Thyroid gland (tissue), 4 donors: ENCODE results near the gene AP2B1. TPM values are rescaled to one million over a fixed set of nuclear protein-coding genes. Genes with fewer than 3 reads are reported as not detected.
"Not testable (repeated sequence)": the region's sequence is repeated elsewhere in the genome, so short reads cannot be mapped to it uniquely, and the experiment has no call there.

Experiments used
- DNase-seq, 2 donors: peaks; one replicate each; pipeline ENCODE4 v3.0.0-alpha.2; 2019
- H3K27ac ChIP-seq, 3 donors: fragments of 200-600 bp; sonication (generic); 1 replicate in 2 of 3; 2 replicates in 1 of 3; pipeline ENCODE4 v1.5.1; 2016 to 2019; ENCODE audit warnings: mild to moderate bottlenecking in 1 of 3, moderate library complexity in 1 of 3
- H3K27me3 ChIP-seq: fragments of 200-600 bp; sonication (generic); one replicate; pipeline ENCODE4 v1.5.1; 2019
- H3K36me3 ChIP-seq, 2 donors: fragments of 200-600 bp; sonication (generic); one replicate each; pipeline ENCODE4 v1.5.1; 2016 to 2019
- H3K4me1 ChIP-seq, 2 donors: fragments of 200-600 bp; sonication (generic); one replicate each; pipeline ENCODE4 v1.5.1; 2017 to 2019
- H3K4me3 ChIP-seq, 3 donors: fragments of 200-600 bp; sonication (generic); replicated peaks in 1 of 3; 1 replicate in 2 of 3; 2 replicates in 1 of 3; pipeline ENCODE4 v1.5.1; 2016; ENCODE audit warnings: mild to moderate bottlenecking in 1 of 3
- H3K9me3 ChIP-seq: fragments of 200-600 bp; sonication (generic); one replicate; pipeline ENCODE4 v1.5.1; 2017
- POLR2A ChIP-seq, 2 donors: fragments of 450-650 bp; IDR thresholded peaks; one replicate each; pipeline ENCODE4 v1.6.1; 2017; ENCODE audit warnings: antibody characterized with exemption in 2 of 2, mild to moderate bottlenecking in 2 of 2, moderate library complexity in 1 of 2
- WGBS, 2 donors: methylation state at CpG; one replicate each; pipeline ENCODE4 v1.1.5; 2017; 5-methylcytosine and 5-hydroxymethylcytosine counted together
- intact Hi-C: fragments of 100-400 bp; cut with DNase I; formaldehyde crosslinking; loops from one replicate; pipeline ENCODE4 v1.15.1; 2023
- total RNA-seq, 4 donors: library from RNA; depleted of rRNA; stranded (reverse); fragments of >200 nt; gene quantifications; one replicate each; pipeline ENCODE4 v1.2.3, GENCODE V29; 2016
- TF ChIP-seq, protein P1 (sequence below), 6 experiments: fragments of 200-600 bp in 3 of 6; fragments of 450-650 bp in 3 of 6; sonication (generic) in 3 of 6; IDR thresholded peaks; one replicate each; pipeline ENCODE4 v1.5.1; 2016 to 2019; ENCODE audit warnings: antibody characterized with exemption in 6 of 6, mild to moderate bottlenecking in 2 of 6, inconsistent platforms in 1 of 6, moderate library complexity in 1 of 6

Gene AP2B1
- total RNA-seq, 4 donors from 2014 or later = 105 to 162 (median 122) TPM

DNA sequence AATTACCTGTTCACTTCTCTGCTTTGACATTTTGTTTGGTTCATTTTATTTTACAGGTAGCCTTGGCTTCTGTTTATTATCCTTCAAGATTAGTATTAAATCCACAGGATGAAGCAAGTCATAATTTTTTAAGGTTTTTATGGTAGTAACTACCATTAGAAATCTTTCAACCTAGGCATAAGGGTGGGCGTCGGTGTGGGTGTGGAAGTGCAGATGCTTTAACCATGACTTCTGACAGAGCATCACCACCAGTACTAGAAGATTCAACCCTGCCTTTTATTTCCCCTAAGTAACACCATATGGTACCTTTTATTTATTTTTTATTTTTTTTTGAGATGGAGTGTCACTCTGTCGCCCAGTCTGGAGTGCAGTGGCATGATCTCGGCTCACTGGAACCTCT lies 22.7 kb downstream of the AP2B1 start:
- Histone ChIP-seq H3K27me3 (no peaks in the 10 kb centered on the region), H3K4me3 (no peak overlapping the region), H3K9me3 (no peaks in the 10 kb centered on the region), H3K4me1 (no peaks in the 10 kb centered on the region), H3K27ac (no peak overlapping the region), H3K36me3 (peaks cover 22 to 33% of the 10 kb centered on the region in 2 donors)
- WGBS, 2 donors = 88 to 98% methylated on average over 4 of the region's 4 CpGs
- intact Hi-C loops = loop anchor here (5.0 kb wide), 1 partner anchor 137 kb away; no protein-coding TSS in a partner anchor
- TF ChIP-seq, protein P1, sequence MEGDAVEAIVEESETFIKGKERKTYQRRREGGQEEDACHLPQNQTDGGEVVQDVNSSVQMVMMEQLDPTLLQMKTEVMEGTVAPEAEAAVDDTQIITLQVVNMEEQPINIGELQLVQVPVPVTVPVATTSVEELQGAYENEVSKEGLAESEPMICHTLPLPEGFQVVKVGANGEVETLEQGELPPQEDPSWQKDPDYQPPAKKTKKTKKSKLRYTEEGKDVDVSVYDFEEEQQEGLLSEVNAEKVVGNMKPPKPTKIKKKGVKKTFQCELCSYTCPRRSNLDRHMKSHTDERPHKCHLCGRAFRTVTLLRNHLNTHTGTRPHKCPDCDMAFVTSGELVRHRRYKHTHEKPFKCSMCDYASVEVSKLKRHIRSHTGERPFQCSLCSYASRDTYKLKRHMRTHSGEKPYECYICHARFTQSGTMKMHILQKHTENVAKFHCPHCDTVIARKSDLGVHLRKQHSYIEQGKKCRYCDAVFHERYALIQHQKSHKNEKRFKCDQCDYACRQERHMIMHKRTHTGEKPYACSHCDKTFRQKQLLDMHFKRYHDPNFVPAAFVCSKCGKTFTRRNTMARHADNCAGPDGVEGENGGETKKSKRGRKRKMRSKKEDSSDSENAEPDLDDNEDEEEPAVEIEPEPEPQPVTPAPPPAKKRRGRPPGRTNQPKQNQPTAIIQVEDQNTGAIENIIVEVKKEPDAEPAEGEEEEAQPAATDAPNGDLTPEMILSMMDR (IDR thresholded peaks at IDR 0.05) = no peak
- no peak for TF ChIP-seq POLR2A (IDR thresholded peaks at IDR 0.05)
- DNase-seq = no peak

DNA sequence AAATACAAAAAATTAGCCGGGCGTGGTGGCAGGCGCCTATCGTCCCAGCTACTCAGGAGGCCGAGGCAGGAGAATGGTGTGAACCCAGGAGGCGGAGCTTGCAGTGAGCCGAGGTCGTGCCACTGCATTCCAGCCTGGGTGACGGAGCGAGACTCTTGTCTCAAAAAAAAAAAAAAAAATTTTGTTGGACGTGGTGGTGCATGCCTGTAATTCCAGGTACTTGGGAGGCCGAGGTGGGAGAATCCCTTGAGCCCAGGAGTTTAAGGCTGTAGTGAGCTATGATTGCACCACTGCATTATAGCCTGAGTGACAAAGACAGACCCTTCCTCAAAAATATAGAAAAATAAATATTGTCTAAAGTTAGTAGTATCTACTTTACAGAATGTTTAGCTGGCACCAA lies 23.6 kb downstream of the AP2B1 start:
- H3K27me3 ChIP-seq, H3K4me3 ChIP-seq, H3K27ac ChIP-seq, DNase-seq, H3K9me3 ChIP-seq, H3K4me1 ChIP-seq: not testable (repeated sequence)
- 84 to 91% methylated on average over 12 of the region's 12 CpGs for WGBS, 2 donors
- H3K36me3 ChIP-seq = peaks cover 19 to 33% of the 10 kb centered on the region in 2 donors
- intact Hi-C loops = loop anchor here (5.0 kb wide), 1 partner anchor 137 kb away; no protein-coding TSS in a partner anchor

DNA sequence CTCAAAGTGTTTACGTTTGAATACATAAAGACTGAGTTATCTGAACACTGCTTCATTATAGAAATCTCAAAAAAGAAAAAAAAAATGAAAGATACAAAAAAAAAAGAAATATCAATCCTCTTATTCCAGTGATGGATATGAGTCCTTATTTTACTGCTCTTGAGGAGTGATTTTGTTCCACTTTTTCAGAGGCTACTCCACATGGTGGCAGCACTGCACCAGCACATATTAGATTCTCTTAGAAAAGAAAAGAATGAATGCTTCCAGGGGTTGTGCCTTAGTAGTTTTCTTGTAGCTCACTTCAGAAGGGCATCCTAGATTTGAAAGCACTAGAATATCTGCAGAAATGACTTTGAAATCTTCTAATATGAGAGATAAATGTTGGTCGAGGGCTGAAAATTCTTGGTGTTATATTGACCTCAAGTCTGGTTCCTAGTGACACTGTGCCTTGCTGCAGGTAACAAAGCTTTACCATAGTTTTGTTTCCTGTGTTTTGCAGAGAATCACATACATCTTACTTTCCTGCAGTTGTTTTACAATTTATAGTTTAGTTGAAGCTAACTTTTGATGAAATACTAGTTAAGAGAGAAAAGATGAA lies 25.9 kb downstream of the AP2B1 start:
- intact Hi-C loops = loop anchor here (5.0 kb wide), 1 partner anchor 134 kb away; no protein-coding TSS in a partner anchor

DNA sequence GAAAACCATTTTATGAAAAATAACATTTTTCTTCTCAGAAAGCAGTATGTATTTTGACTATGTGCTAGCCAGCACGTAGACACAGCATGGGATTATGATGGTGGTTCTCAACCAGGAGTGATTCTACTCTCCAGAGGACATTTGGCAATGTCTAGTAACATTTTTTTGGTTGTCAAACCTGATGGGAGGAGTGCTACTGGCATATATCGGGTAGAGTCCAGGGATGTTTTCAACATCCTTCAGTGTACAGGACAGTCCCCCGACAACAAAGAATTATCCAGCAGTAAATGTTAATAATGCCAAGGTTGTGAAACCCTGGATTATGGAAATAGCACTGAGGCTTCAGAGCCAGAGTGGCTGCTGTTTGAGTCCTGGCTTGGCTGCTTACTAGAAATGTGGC lies 27.7 kb downstream of the AP2B1 start:
- no peaks in the 10 kb centered on the region for H3K9me3 ChIP-seq
- H3K27ac ChIP-seq = no peak overlapping the region
- H3K4me3 ChIP-seq = no peak overlapping the region
- TF ChIP-seq, protein P1 (IDR thresholded peaks at IDR 0.05) = no peak
- no peak for TF ChIP-seq POLR2A (IDR thresholded peaks at IDR 0.05)
- DNase-seq = no peak
- intact Hi-C loops = loop anchor here (5.0 kb wide), 1 partner anchor 132 kb away; no protein-coding TSS in a partner anchor
- peaks cover 14 to 18% of the 10 kb centered on the region in 2 donors for H3K4me1 ChIP-seq
- H3K27me3 ChIP-seq = no peaks in the 10 kb centered on the region
- peaks cover 0 to 10% of the 10 kb centered on the region in 2 donors for H3K36me3 ChIP-seq
- 83 to 90% methylated on average over 3 of the region's 3 CpGs for WGBS, 2 donors

More for the DNA sequence above, 25.9 kb downstream of the AP2B1 start:
- 77 to 81% methylated on average over 2 of the region's 2 CpGs for WGBS, 2 donors
- Histone ChIP-seq H3K4me1 (peaks cover 10 to 16% of the 10 kb centered on the region in 2 donors), H3K27ac (no peak overlapping the region), H3K36me3 (peaks cover 8 to 27% of the 10 kb centered on the region in 2 donors), H3K4me3 (no peak overlapping the region), H3K27me3 (no peaks in the 10 kb centered on the region), H3K9me3 (no peaks in the 10 kb centered on the region)
- peak; percentile 58 to 70 for DNase-seq
- TF ChIP-seq POLR2A (IDR thresholded peaks at IDR 0.05) = no peak
- TF ChIP-seq, protein P1 (IDR thresholded peaks at IDR 0.05) = peak; percentile 16 to 69 (median 52)

DNA sequence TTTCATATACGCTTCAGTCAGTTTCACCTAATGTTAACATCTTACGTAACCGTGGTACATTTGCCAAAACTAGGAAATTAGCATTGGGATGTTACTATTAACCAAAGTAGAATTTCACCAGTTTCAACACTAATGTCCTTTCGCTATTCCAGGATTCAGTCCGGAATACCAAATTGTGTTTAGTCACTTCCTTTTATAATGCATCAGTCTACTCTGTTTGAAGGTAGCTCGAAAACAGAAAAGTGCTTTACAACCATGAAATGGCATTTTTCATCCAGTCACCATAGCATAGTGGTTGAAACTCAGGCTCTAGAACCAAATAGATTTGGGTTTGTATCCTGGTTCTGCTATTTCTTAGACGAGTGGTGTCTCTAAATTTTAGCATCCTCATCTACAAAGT lies 29.4 kb downstream of the AP2B1 start:
- Histone ChIP-seq H3K27me3 (no peaks in the 10 kb centered on the region), H3K4me3 (no peak overlapping the region), H3K9me3 (no peaks in the 10 kb centered on the region), H3K4me1 (peaks cover 14 to 18% of the 10 kb centered on the region in 2 donors), H3K36me3 (no peaks in the 10 kb centered on the region), H3K27ac (peak overlapping the region in 2 of 3 donors; percentile 7 to 25)
- 91% methylated on average over 7 of the region's 7 CpGs for WGBS, 2 donors
- intact Hi-C loops = no loop called here
- no peak for DNase-seq
- TF ChIP-seq POLR2A (IDR thresholded peaks at IDR 0.05) = no peak
- TF ChIP-seq, protein P1 (IDR thresholded peaks at IDR 0.05) = no peak
